HG02870 (cell line): ENCODE data around the gene PREX1.

ENCODE experiments used
- ATAC-seq: cut with Tn5 transposase; IDR thresholded peaks from one replicate; pipeline ENCODE4 v1.9.1; 2021; ENCODE audit warnings: mild to moderate bottlenecking, moderate library complexity; ENCODE audit not compliant: unreplicated experiment

PREX1 gene

DNA sequence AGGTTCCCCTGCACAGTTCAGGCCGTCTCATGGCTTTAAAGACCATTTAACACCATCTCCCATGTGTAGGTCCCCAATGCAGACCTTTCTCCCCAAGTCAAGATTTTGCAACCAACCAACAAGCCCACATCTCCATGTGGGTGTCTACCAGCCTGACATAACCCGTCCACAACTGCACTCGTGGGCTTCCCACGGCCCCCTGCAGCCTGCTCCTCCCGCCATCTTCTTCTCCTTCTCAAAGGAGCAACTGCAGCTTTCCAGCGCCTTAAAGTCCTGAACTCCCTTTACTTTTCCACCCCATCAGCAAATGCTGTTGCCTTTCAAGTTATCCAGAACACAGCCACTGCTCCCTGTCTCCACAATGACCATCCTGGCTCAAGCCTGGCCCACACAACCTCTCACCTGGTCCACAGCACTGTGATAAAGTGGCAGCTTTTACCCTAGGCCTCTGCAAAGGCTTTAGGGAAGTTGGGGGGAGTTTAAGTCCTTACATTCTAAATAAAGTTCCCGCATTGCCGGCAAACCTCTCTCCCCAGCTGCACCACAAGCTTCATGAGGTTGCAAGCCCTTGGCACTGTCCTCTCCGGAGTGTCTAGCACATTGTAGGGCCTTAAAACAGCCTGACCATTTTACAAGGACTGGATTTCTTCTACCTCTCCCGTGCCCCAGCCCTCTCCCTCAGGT, 140.5 kb downstream of the PREX1 start:
- no peak for ATAC-seq

DNA sequence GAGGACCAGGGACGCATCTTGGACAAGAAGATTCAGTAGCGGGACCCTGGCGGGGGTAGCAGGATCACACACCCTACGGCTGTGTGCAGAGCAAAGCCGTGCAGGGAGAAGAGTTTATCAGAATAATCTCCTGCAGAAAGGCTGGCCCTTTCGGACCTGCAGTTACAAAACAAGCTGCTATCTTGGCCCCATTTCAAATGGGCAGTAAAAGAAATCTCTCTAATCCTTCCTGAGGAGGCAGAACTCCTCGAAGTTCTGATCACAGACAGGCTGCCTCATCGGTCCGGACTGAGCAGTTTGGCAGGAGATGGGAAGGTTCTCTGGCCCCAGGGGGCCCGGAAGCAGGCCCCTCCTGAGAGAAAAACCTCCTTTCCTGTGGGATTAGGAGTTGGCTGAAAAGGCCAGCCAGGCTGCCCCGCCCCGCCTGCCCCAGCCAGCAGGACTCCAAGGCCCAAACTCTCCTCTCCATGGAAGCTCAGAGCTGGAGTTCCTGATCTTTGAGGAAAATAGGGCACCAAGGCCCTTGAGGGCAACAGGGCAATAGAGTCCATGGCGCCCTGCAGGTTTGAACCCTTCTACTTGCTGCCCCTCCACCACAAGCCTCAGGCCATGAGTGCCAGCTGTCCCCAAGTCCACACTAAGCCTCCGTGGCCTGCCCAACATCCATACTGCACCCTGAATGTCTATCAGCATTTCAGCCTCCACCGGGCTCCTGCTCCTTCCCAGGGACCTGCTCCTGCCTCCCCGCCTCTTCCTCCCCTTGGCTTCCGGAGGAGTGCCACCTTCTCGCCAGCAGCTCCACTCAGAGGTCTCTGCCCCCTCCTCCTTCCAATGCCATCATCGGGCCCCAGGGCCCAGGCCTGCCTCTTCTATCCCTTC, 141.3 kb downstream of the PREX1 start:
- ATAC-seq: no peak

DNA sequence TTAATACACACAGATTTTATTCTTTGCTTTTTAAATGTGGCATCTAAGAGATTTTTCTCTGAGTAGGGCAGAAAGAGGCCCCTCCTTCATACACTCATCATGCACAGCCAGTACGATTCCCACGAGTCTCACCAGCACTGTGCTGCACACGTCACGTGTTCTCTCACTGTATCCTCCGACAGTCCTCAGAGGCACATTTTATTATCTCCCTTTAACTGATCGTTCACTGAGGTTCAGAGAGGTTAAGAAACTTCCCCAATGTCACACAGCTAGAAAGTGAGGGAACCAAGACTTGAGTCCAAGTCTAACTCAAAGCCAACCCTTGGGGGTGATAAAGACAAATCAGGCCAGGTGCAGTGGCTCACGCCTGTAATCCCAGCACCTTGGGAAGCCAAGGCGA, 142.5 kb downstream of the PREX1 start:
- no peak for ATAC-seq

DNA sequence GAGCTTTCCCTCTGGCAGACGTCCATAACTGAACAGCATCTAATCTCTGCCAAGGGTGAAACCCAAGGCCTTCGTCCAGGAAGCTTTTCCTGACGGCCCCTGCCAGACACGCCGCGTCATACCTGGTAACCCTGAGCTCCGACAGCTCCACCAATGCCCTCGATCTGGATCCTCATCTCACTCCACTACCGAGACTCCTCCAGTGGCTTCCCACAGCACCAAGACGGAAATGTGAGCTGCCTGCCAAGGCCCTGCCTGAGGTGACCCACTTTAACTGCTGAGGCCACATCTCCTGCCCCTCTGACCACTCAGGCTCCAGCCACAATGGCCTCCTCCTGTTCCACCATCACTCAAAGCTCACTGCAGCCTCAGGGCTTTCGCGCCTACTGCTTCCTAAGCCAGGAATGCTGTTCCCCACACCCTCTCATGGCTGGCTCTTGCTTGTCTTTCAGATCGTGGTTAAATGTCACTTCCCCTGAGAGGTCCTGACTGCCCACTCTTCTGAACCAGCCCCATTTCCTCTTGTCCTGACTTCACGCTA, 143.2 kb downstream of the PREX1 start:
- ATAC-seq: no peak

DNA sequence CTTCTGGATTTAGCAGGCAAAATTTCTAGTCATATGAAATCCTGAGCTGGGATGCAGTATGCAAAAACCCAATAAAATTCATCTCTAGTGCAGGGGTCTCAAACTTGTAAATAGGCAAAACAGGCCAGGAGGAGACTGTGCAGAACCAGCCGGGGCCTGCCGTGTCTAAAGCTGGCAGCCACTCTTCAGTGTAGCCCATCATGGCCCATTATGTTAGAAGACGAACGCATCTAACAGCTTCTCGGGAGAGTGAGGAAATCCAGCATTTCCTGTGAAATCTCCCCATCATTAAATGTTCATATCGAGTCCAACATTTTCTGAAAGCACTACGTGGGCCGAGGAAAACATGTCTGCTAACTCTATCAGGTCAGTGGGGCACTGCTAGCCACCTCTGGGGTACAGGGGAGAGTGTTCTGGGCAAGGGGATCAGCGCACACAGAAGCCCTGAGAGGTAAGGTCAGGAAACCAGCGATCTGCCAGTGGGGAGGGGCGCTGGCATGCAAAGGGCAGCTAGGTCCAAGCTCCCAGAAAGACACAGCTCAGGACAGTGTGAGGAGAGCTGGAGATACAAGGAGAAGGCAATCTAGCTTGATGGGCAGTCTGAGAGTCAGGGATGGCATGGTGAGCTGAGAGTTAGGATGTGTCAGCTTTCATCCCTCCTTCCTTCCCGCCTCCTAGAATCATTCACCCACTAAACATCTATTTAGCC, 144.2 kb downstream of the PREX1 start:
- ATAC-seq: no peak

DNA sequence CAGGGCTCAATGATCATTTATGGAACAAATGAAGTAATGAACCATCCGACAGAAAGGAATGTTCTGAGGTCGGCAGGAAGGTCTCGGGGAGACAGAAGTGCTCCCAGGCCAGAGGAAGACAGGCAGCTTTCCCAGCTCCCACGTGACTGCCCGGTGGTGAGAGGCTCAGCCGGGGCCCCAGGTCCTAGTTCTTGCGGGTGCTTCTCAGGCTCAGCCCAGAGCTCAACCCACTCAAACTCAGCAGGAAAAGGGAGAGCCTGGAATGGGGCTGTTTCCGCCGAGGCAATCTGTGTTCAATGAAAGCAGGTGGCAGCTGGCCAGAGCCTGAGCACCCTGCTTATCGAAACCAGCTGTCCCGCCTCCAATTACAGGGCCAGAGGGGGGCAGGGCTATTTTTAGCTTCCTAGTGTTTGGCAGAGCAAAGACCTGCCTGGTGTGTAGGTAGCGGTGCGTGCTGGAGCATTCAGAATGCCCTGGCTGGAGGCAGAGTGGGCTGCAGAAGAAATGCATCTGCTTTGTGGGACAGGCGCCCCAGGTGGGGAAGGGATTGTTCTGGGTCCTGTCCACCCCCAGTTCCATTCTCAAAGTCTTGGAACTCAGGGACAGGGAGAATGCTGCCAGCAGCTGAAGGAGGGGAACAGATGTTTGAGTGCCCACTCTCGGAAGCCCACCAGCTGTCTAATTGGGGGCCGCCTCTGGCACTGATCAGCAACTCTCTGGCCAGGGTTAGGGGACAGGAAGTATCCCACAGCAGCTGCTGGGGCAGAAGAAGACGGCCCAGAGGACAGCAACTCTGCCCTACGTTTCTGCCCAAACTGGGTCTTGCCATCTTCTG, 145.1 kb downstream of the PREX1 start:
- no peak for ATAC-seq

DNA sequence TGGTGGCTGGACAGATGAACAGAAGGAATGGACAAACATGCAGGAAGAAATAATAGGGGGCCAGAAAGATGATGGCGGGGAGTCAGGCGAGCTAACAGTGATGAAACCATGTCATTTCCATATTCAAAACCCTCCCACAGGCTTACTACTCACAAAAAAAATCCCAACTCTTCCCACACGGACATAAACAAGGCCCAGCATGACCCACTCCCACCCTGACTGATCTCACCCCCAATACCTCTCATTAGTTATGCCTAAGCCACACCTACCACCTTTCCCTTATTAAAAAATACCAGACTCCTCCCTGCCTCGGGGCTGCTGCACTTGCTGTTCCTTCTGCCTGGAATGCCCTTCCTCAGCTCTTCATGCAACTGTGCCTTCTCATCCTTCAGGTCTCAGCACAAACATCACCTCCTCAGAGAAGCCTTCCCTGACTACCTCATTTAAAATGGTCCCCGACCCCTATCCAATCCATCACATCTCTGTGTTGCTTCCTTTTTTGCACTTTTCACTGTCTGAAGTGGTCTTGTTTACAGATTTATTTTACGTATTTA, 145.8 kb downstream of the PREX1 start:
- ATAC-seq: no peak

DNA sequence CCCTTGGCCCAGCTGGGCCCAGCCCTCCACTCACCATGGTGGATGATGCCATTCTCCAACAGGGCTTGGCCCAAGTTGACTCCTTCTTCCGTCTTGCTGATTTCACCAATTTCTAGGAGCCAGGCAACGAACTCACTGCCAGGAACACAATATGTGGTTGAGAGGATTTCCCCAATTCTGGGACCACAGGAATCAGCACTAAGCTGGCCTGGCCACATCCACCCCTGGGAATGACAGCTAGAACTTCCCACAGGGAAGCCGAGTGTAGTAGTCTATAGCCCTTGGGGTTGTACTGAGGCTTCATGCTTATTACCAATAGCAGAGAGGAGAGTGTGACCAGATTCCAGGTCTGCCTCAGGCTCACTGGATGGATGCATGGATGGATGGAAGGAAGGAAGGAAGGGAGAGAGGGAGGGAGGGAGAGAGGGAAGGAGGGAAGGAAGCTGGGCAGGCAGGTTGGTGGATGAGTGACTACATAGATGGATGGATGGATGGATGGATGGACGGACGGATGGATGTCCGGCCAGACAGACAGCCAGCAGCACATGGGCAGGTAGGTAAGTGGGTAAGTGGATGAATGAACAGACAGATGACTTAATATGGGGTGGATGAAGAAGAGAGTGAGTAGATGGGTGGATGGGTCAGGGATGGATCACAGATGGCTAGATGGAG, 146.5 kb downstream of the PREX1 start:
- no peak for ATAC-seq

DNA sequence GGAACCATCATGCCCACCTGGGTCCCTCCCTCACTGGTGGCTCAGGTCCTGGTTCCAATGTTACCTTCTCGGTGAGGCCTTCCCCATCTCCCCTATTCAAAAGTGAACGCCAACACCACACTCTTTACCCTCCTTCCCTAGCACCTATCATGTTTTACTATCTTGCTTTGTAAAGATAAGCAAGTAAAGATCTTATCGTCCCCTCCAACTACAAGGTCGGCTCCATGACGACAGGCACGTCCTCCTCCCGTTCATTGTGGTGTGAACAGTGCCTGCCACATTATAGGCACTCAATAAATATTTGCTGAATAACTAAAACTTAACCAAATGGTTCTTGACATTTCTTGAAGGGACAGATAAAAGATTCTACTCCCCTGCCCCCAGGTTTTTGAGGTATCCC, 147.1 kb downstream of the PREX1 start:
- no peak for ATAC-seq

DNA sequence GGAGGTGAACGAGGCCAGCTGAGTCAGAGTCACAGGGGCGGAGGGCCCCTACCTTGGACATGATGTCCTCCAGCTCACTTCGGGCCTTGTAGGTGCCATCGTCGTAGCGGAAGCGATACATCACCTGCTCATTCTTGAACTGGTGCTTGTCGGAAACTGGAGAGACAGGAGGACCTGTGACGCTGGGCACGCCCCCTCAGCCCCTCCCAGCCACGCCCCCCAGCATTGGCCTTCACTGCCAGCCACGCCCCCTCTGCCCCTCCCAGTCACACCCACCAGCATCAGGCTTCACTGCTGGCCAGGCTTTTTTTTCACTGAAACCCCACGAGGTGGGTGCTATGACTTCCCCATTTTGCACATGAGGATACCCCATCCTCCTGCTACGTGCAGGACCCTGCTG, 148.2 kb downstream of the PREX1 start:
- ATAC-seq: no peak

DNA sequence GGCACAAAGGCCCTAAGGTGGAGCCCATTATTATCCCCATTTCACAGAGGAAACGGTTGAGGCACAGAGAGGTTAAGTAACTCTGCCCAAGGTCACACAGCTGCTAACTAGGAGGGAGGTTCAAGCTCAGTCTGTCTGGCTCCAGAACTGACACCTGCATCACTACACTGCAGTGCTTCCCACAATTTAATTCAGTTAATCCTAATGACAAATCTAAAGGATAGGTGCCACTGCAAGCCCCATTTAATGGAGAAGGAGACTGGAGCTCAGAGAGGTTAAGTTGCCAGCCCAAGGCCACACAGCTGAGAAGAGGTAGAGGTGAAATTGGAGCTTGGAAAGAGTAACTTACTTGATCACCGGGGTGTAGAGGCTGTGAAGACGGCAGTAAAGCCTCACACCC, 148.8 kb downstream of the PREX1 start:
- ATAC-seq: no peak

DNA sequence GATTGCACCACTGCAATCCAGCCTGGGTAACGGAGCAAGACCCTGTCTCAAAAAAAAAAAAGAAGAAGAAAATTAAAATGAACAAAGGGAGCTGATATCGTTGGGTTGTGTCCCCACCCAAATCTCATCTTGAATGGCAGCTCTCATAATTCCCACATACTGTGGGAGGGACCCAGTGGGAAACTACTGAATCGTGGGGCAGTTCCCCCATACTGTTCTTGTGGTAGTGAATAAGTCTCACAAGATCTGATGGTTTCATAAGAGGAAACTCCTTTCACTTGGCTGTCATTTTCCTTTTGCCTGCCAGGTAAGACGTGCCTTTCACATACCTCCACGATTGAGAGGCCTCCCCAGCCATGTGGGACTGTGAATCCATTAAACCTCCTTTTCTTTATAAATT, 149.4 kb downstream of the PREX1 start:
- no peak for ATAC-seq

DNA sequence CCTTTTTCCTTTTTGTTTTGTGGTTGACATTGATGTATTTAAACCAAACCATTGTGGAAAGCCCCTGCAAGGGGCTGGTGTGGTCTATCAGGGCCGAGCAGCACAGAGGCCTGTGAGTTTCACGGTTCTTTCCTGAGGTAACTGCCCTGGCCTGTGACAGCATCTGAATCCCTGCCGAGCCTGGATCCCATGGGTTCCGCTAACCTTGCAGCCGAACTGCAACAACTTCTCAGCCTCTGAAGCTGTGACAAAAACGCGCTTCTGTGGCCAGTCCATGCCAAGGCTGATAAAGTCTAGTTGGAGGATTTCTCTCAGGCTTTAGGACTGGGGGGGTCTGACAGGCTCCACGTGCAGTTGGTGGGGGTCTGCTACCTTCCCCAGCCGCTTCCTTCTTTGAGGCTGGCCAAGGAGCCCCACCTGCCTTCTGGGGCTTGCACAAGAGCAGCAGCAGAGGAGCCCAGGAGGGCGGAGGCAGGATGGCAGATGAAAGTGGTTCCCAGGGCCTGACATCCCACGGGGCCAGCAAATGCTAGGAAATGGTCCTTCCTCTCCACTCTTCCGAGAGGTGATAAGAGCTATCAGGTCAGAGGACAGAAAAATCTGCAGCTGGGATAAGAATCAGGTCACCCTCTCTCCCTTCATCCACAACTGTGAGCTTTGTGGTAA, 150.9 kb downstream of the PREX1 start:
- no peak for ATAC-seq

DNA sequence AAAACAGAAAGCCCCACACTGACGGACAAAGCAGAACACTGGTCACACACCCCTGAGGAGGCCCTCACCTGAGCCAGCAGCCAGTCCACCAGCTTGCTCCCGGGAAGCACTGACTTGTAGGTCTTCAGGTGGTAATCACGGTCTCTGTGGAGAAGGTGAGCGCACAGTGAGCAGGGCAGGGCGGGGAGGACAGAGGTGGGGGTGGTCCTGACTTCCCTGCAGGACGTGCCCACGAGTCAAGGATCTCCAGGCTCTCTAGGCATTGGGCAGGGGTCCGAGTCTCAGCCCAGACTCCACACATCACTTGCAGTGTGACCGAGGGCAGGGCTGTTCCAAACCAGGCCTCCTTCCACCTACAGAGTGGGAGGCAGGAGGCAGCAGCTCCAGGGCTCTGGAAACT, 151.7 kb downstream of the PREX1 start:
- no peak for ATAC-seq

DNA sequence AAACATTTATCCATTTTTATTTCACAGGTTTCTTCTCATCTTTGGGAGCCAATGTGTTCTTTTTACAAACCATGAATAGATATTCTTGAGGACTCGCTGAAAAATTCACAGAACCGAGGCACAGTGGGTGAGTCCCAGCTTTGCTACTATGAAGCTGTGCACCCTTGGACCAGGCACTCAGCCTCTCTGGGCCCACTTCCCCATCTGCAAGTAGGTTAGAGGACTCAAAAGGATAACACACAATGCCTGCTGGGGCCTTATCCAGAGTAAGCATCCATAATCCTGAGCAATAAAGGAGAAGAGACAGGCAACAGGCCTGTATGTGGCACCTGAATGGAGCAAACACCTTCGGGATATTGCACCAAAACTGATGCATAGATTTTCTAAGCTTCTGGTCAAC, 153.3 kb downstream of the PREX1 start:
- ATAC-seq: no peak

DNA sequence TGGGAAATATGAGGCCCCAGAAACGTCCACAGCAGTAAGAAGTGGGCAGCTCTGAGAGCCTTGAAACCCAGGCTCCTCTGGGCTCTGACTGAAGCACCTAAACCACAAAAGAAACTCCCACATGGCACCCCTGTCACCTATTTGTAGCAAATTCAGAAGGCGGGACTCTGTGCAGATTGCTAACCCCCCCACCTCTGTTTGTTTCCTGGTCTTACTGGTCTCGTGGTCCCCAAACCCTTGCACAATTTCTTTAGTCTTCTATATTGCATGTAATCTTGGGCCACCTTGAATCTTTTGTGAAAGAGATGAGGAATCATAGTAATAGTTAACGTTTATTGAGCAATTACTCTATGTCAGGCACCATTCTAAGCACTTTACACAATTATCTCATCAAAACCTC, 154.3 kb downstream of the PREX1 start:
- ATAC-seq: no peak

DNA sequence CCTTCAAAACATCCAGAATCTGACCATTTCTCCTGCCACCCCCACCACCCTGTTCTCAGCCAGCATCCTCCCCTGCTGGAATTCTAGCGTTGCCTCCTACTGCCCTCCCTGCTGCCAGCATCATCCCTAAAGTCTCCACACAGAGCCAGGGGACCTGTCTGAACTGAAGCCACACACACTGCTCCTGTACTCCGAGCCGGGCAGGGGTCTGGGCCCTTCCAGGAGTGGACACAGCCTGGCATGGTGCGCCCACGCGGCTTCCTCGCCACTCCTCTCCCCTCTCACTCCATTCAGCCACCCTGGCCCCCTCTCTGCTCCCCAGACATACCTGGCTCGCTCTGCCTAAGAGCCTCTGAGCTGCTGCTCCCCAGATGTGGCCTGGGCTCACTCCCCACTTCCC, 155.5 kb downstream of the PREX1 start:
- ATAC-seq: no peak

DNA sequence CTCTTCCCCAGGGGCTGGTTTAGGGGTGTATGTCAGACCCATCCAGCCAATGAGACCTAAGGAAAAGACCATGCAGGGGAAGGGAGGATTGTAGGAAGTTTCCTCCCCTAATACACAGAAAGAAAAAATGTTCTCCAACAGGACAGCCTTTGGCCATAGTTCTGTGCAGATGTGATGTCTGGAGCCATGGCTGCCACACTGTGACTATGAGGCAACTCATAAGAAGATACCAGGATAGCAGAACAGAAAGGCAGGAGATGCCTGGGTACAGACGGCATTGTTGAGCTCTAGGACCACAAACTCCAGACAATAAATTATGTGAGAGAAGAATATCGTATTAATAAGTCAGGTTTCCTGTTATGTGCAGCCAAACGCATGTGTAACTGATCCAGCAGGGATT, 156.7 kb downstream of the PREX1 start:
- ATAC-seq: no peak

DNA sequence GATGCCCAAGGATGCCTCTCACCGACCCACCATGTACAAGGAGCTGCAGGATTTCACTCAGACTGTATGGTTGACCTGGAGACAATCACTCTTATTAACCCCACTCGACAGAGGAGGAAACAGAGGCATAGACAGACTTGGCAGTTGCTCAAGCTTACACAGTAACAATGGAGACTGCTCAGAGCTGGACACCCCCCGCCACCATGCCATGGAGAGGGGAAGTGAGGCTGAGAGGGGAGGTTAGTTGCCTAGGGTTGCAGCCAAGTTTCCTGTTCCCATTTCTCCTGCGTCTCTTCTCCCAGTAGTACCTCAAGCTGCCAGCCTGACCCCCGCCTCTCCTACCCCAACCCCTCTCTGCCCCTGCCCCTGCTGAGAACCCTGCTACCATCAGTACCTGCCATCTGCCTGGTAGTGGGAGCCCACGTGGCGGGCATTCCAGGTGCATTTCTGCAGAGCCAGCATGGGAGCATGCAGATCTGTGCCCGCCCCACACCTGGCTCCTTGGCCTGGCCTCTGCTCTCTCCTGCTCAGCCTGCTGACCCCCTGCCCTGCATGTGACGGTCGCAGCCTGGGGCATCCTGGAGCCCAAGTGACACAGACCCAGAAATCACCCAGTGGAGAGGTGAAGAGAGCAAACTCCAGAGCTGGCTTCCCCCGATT, 157.7 kb downstream of the PREX1 start:
- ATAC-seq: no peak
